ENCODE measurements around the gene CA5B. TPM values are rescaled to one million over a fixed set of nuclear protein-coding genes. Genes with fewer than 3 reads are reported as not detected.
"Not testable (repeated sequence)": the region's sequence is repeated elsewhere in the genome, so short reads cannot be mapped to it uniquely, and the experiment has no call there.

The CA5B gene
- total and polyA plus RNA-seq, 2 donors (not counting 3 experiments of a cell fraction or from before 2014, with no cell fraction given): 2.3 to 5.6 TPM

DNA sequence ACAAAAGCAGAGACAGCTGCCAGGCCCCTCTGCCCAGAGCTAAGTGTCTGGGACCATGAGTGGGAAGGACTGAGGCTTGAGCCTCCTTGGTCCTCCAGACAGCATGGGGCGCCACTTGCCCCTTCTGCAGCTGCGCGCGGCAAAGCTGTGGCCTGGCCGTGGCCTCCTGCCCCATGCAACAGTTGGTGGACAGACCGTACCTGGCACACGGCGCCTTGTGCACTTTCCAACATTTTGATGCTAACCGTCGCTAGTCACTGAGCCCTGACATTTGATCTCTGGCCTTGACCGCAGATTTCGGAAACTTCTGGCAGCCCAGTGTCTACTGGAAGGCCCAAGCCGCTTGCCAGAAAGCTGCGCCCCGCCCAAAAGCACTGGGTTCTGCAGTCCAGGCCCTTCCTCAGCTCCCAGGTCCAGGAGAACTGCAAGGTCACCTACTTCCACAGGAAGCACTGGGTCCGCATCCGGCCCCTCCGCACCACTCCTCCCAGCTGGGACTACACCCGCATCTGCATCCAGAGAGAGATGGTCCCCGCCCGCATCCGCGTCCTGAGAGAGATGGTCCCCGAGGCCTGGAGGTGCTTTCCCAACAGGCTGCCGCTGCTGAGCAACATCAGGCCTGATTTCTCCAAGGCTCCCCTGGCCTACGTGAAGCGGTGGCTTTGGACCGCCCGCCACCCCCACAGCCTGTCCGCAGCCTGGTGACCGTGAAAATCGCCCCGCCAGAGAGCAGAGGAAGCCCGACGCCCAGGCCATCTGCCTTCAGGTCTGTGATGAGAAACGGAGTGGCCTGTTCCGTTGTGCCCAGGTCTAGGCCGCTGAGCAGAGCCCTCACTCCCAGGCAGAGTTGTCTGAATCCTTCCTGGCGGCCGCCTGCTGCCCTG lies 35.3 kb upstream of the CA5B start:
- ChIA-PET POLR2A (no interaction called here), CTCF (no interaction called here)
- intact Hi-C loops (cut with micrococcal nuclease) (no loop called here), dilution Hi-C loops (cut with MboI; ENCODE audit: extremely low pct_ligation_motif_present, low sequenced_read_pairs) (no loop called here)
- Histone ChIP-seq H3K36me3 (ENCODE audit: control insufficient read depth in 2 of 2, extremely low read depth in 1 of 2, insufficient read depth in 2 of 2, low read length in 2 of 2) (no peaks in the 10 kb centered on the region), H3K79me2 (ENCODE audit: control insufficient read depth, insufficient read depth, low read length) (no peaks in the 10 kb centered on the region), H3K4me3 (replicated peaks in 1 of 3; ENCODE audit: insufficient read depth in 1 of 3, low read depth in 1 of 3, low read length in 3 of 3) (no peak overlapping the region), H2AFZ (ENCODE audit: low read depth, low read length) (no peak overlapping the region), H3K9me1 (replicated peaks; ENCODE audit: control insufficient read depth, extremely low read depth, insufficient read depth, low read length) (no peaks in the 10 kb centered on the region), H3K9me3 (replicated peaks; ENCODE audit: control insufficient read depth, insufficient read depth, low read length) (no peaks in the 10 kb centered on the region), H3K4me1 (ENCODE audit: control insufficient read depth, extremely low read depth, insufficient read depth, low read length) (no peaks in the 10 kb centered on the region), H3K27ac (ENCODE audit: insufficient read depth, low read depth, low read length) (no peak overlapping the region), H3K4me2 (ENCODE audit: insufficient read depth, low read length) (no peak overlapping the region), H4K20me1 (replicated peaks; ENCODE audit: control insufficient read depth, extremely low read depth, insufficient read depth, low read length) (no peaks in the 10 kb centered on the region), H3K27me3 (ENCODE audit: control insufficient read depth in 2 of 2, insufficient read depth in 2 of 2, low read length in 2 of 2) (no peaks in the 10 kb centered on the region), H3K9ac (replicated peaks; ENCODE audit: extremely low read depth, insufficient read depth, low read length) (no peak overlapping the region)
- TF ChIP-seq FOS (IDR thresholded peaks at IDR 0.05; ENCODE audit: borderline replicate concordance, insufficient read depth, low read length): no peak
- FAIRE-seq (no peak), DNase-seq (ENCODE audit: low read depth, low spot score) (no peak)
- no TSS peak for BruUV-seq (replicated peaks)

DNA sequence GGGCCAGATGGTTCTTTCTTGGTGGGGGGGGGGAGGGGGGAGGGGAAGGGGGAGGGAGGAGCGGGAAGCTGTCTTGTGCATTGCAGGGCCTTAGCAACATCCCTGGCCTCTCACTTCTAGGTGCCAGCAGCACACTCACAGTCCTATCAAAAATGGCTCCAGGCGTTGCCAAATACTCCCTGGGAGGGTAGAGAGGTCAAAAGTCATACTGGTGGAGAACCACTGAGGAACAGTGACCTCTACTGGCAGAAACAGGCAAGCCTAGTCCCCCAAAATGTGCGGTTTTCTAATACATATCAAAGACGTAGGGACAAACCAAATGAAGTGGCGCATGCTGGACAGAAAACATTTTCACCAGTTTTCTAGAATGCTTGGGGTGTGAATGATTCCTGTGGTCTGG lies 34.3 kb upstream of the CA5B start:
- H3K9ac ChIP-seq (replicated peaks; ENCODE audit: extremely low read depth, insufficient read depth, low read length); H4K20me1 ChIP-seq (replicated peaks; ENCODE audit: control insufficient read depth, extremely low read depth, insufficient read depth, low read length); H3K9me1 ChIP-seq (replicated peaks; ENCODE audit: control insufficient read depth, extremely low read depth, insufficient read depth, low read length); H3K36me3 ChIP-seq (ENCODE audit: control insufficient read depth in 2 of 2, extremely low read depth in 1 of 2, insufficient read depth in 2 of 2, low read length in 2 of 2); dilution Hi-C loops (cut with MboI; ENCODE audit: extremely low pct_ligation_motif_present, low sequenced_read_pairs); H3K4me2 ChIP-seq (ENCODE audit: insufficient read depth, low read length); POLR2A ChIA-PET; H3K27ac ChIP-seq (ENCODE audit: insufficient read depth, low read depth, low read length); H3K9me3 ChIP-seq (replicated peaks; ENCODE audit: control insufficient read depth, insufficient read depth, low read length); H3K79me2 ChIP-seq (ENCODE audit: control insufficient read depth, insufficient read depth, low read length); H3K27me3 ChIP-seq (ENCODE audit: control insufficient read depth in 2 of 2, insufficient read depth in 2 of 2, low read length in 2 of 2); intact Hi-C loops (cut with micrococcal nuclease); H2AFZ ChIP-seq (ENCODE audit: low read depth, low read length); CTCF ChIA-PET; DNase-seq (ENCODE audit: low read depth, low spot score); BruUV-seq (replicated peaks); H3K4me1 ChIP-seq (ENCODE audit: control insufficient read depth, extremely low read depth, insufficient read depth, low read length); H3K4me3 ChIP-seq (replicated peaks in 1 of 3; ENCODE audit: insufficient read depth in 1 of 3, low read depth in 1 of 3, low read length in 3 of 3): not testable (repeated sequence)
- FAIRE-seq: peak; percentile 94

DNA sequence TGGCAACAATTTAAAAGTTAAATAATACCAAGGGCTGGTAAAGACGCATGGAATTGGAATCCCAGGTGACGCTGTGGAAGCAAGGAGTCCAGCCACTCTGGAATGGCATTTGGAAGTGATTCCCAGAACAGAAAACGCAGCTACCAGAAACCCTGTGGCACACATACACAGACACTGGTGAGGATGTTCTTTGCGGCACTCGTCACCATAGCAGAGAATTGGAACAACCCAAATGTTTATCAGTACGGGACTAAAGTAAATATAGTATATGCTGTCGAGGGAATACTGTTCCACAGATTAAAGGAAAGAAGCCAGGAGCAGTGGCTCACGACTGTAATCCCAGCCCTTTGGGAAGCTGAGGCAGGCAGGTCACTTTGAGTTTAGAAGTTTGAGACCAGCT lies 33.8 kb upstream of the CA5B start:
- peak; percentile 64 for FAIRE-seq

More for the DNA sequence above, 33.8 kb upstream of the CA5B start:
- H3K9me3 ChIP-seq (replicated peaks; ENCODE audit: control insufficient read depth, insufficient read depth, low read length); H3K4me3 ChIP-seq (replicated peaks in 1 of 3; ENCODE audit: insufficient read depth in 1 of 3, low read depth in 1 of 3, low read length in 3 of 3); H3K9me1 ChIP-seq (replicated peaks; ENCODE audit: control insufficient read depth, extremely low read depth, insufficient read depth, low read length); dilution Hi-C loops (cut with MboI; ENCODE audit: extremely low pct_ligation_motif_present, low sequenced_read_pairs); H3K27me3 ChIP-seq (ENCODE audit: control insufficient read depth in 2 of 2, insufficient read depth in 2 of 2, low read length in 2 of 2); DNase-seq (ENCODE audit: low read depth, low spot score); H4K20me1 ChIP-seq (replicated peaks; ENCODE audit: control insufficient read depth, extremely low read depth, insufficient read depth, low read length); H3K27ac ChIP-seq (ENCODE audit: insufficient read depth, low read depth, low read length); BruUV-seq (replicated peaks); H3K9ac ChIP-seq (replicated peaks; ENCODE audit: extremely low read depth, insufficient read depth, low read length); H2AFZ ChIP-seq (ENCODE audit: low read depth, low read length); H3K4me1 ChIP-seq (ENCODE audit: control insufficient read depth, extremely low read depth, insufficient read depth, low read length); H3K36me3 ChIP-seq (ENCODE audit: control insufficient read depth in 2 of 2, extremely low read depth in 1 of 2, insufficient read depth in 2 of 2, low read length in 2 of 2); H3K4me2 ChIP-seq (ENCODE audit: insufficient read depth, low read length); intact Hi-C loops (cut with micrococcal nuclease); POLR2A ChIA-PET; H3K79me2 ChIP-seq (ENCODE audit: control insufficient read depth, insufficient read depth, low read length); CTCF ChIA-PET: not testable (repeated sequence)

Measured in endothelial cell of umbilical vein (primary cell).